DOHH2 (cell line): ENCODE results near the gene PHACTR1.

Experiments used
- H3F3A ChIP-seq: fragments of 200-600 bp; sonication (generic), shearing (Covaris generic); 2 replicates; pipeline ENCODE4 v1.6.0; 2016; ENCODE audit warnings: antibody characterized with exemption, mild to moderate bottlenecking; ENCODE audit not compliant: control insufficient read depth, insufficient read depth
- H3K27ac ChIP-seq: fragments of 200-600 bp; sonication (generic); 2 replicates; pipeline ENCODE4 v1.5.1; 2014; ENCODE audit warnings: low read depth, mild to moderate bottlenecking, low read length, moderate library complexity
- H3K27me3 ChIP-seq: fragments of 200-600 bp; sonication (generic); 2 replicates; pipeline ENCODE4 v1.6.1; 2014; ENCODE audit warnings: mild to moderate bottlenecking, low read length, mixed read lengths; ENCODE audit not compliant: control insufficient read depth
- H3K36me3 ChIP-seq: fragments of 200-600 bp; sonication (generic); 2 replicates; pipeline ENCODE4 v1.6.1; 2014; ENCODE audit warnings: mild to moderate bottlenecking, low read length, moderate library complexity, mixed read lengths; ENCODE audit not compliant: control insufficient read depth
- H3K4me1 ChIP-seq: fragments of 200-600 bp; sonication (generic); 2 replicates; pipeline ENCODE4 v1.6.1; 2014; ENCODE audit warnings: mild to moderate bottlenecking, low read length, mixed read lengths; ENCODE audit not compliant: control insufficient read depth
- H3K4me2 ChIP-seq: fragments of 200-600 bp; sonication (generic); 2 replicates; pipeline ENCODE4 v1.6.0; 2014; ENCODE audit warnings: mild to moderate bottlenecking, low read length, moderate library complexity
- H3K4me3 ChIP-seq: fragments of 200-600 bp; sonication (generic); 2 replicates; pipeline ENCODE4 v1.5.1; 2014; ENCODE audit warnings: mild to moderate bottlenecking, low read length, mixed read lengths
- H3K79me2 ChIP-seq: fragments of 200-600 bp; sonication (generic); 2 replicates; pipeline ENCODE4 v1.6.1; 2014; ENCODE audit warnings: mild to moderate bottlenecking, low read length, mixed read lengths; ENCODE audit not compliant: control insufficient read depth
- H3K9me2 ChIP-seq: fragments of 200-600 bp; sonication (generic); replicated peaks from 2 replicates; pipeline ENCODE4 v1.6.1; 2014; ENCODE audit warnings: mild to moderate bottlenecking, low read length, mixed read lengths; ENCODE audit not compliant: control insufficient read depth
- H3K9me3 ChIP-seq: fragments of 200-600 bp; sonication (generic); 2 replicates; pipeline ENCODE4 v1.6.1; 2014; ENCODE audit warnings: antibody characterized with exemption, low read length, mixed read lengths; ENCODE audit not compliant: control insufficient read depth, insufficient read depth
- H4K20me1 ChIP-seq: fragments of 200-600 bp; sonication (generic); 2 replicates; pipeline ENCODE4 v1.6.0; 2014; ENCODE audit warnings: low read depth, mild to moderate bottlenecking, antibody characterized with exemption, low read length, moderate library complexity; ENCODE audit not compliant: control insufficient read depth, insufficient read depth
- EZH2phosphoT487 ChIP-seq: fragments of 200-600 bp; sonication (generic); IDR thresholded peaks from 2 replicates; pipeline ENCODE4 v1.6.1; 2017; ENCODE audit warnings: borderline replicate concordance, mild to moderate bottlenecking, antibody characterized with exemption, low read length, moderate library complexity, mixed read lengths
- TF ChIP-seq, protein P1 (sequence below): fragments of 200-600 bp; sonication (generic); IDR thresholded peaks from one replicate; pipeline ENCODE4 v1.5.1; 2014; ENCODE audit warnings: antibody characterized with exemption, mild to moderate bottlenecking, low read depth, low read length; ENCODE audit not compliant: poor library complexity, severe bottlenecking

PHACTR1 gene

DNA sequence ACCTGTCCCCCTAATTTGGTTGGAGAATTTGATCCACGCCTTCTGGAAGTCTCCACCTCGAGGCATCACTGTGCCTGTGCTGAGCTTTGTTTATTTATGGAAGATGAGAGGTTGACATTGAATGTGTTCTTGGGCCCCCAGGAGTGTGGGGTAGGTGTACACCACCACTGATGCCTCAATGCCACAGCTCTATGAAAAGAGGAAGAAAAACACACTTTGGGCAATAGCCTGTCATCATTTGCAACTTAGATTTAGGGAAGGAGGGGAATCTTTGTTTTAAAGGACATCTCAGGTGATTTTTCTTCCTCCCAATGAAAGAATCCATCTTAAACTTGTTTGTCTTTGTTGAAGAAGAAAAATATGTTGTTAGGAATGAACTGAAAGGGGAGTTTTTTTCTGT is 569.1 kb downstream of the PHACTR1 start:
- Histone ChIP-seq H3K4me2 (no peak overlapping the region), H3K9me2 (no peaks in the 10 kb centered on the region), H3K36me3 (peaks cover 46% of the 10 kb centered on the region), H3K4me3 (no peak overlapping the region), H4K20me1 (no peaks in the 10 kb centered on the region), H3K79me2 (no peaks in the 10 kb centered on the region), H3K27ac (no peak overlapping the region), H3K4me1 (peaks cover 13% of the 10 kb centered on the region), H3K27me3 (no peaks in the 10 kb centered on the region), H3F3A (no peaks in the 10 kb centered on the region), H3K9me3 (peaks cover 9% of the 10 kb centered on the region; the same call in 1 of the 2 replicates)
- no peak for TF ChIP-seq EZH2phosphoT487
- TF ChIP-seq, protein P1, sequence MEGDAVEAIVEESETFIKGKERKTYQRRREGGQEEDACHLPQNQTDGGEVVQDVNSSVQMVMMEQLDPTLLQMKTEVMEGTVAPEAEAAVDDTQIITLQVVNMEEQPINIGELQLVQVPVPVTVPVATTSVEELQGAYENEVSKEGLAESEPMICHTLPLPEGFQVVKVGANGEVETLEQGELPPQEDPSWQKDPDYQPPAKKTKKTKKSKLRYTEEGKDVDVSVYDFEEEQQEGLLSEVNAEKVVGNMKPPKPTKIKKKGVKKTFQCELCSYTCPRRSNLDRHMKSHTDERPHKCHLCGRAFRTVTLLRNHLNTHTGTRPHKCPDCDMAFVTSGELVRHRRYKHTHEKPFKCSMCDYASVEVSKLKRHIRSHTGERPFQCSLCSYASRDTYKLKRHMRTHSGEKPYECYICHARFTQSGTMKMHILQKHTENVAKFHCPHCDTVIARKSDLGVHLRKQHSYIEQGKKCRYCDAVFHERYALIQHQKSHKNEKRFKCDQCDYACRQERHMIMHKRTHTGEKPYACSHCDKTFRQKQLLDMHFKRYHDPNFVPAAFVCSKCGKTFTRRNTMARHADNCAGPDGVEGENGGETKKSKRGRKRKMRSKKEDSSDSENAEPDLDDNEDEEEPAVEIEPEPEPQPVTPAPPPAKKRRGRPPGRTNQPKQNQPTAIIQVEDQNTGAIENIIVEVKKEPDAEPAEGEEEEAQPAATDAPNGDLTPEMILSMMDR = no peak

DNA sequence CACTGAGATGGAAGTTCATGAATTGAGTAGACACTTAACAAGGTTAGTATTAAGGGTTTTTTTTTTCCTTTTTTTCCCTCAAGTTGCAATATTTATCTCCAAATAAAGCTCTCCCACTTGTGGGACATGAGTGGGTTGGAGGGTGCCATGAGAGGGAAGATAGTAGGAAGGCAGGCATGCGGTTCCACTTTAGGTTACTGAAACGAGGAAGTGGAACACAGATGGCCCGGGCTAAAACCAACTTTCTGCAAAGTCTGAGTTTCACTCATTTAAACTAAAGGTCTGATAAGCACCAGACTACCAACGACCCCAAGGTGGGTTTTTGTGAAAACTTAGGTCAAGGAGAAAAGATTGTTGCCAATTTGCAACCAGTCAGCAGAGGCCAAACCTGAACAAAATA is 569.6 kb downstream of the PHACTR1 start:
- no peak overlapping the region for H3K27ac ChIP-seq
- H4K20me1 ChIP-seq = no peaks in the 10 kb centered on the region
- no peaks in the 10 kb centered on the region for H3K79me2 ChIP-seq
- no peaks in the 10 kb centered on the region for H3K9me2 ChIP-seq
- no peak for TF ChIP-seq EZH2phosphoT487
- TF ChIP-seq, protein P1 = no peak
- peaks cover 46% of the 10 kb centered on the region for H3K36me3 ChIP-seq
- H3K4me1 ChIP-seq = peaks cover 13% of the 10 kb centered on the region
- peaks cover 9% of the 10 kb centered on the region; the same call in 1 of the 2 replicates for H3K9me3 ChIP-seq
- H3K4me2 ChIP-seq = no peak overlapping the region
- H3K27me3 ChIP-seq = no peaks in the 10 kb centered on the region
- H3F3A ChIP-seq = no peaks in the 10 kb centered on the region
- H3K4me3 ChIP-seq = no peak overlapping the region

DNA sequence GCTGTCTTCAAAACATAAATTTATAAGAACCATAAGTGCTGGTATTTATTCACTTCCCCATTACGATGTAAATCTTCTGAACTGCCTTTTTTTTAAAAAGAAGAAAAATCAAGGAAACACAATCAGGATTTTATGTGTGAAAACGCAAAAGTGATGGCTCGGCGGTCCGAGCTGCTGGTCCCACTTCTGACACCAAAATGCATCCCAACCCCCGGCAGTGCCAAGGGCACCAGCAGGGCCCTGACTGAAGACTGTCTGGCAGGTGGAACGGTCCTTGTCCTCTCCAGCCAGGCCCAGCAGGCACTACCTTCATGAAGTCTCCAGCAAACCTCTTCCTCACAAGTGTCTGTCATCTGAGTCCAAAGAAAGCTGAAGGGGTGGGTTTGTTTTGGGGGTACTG is 570.5 kb downstream of the PHACTR1 start:
- H3F3A ChIP-seq = no peaks in the 10 kb centered on the region
- H3K4me1 ChIP-seq = peaks cover 13% of the 10 kb centered on the region
- H3K27me3 ChIP-seq = no peaks in the 10 kb centered on the region
- H3K9me3 ChIP-seq = peaks cover 9% of the 10 kb centered on the region; the same call in 1 of the 2 replicates
- no peaks in the 10 kb centered on the region for H4K20me1 ChIP-seq
- H3K9me2 ChIP-seq = no peaks in the 10 kb centered on the region
- H3K79me2 ChIP-seq = no peaks in the 10 kb centered on the region
- peaks cover 43% of the 10 kb centered on the region for H3K36me3 ChIP-seq
- TF ChIP-seq, protein P1 = no peak
- no peak for TF ChIP-seq EZH2phosphoT487
- H3K4me2 ChIP-seq = no peak overlapping the region
- no peak overlapping the region for H3K4me3 ChIP-seq
- no peak overlapping the region for H3K27ac ChIP-seq

DNA sequence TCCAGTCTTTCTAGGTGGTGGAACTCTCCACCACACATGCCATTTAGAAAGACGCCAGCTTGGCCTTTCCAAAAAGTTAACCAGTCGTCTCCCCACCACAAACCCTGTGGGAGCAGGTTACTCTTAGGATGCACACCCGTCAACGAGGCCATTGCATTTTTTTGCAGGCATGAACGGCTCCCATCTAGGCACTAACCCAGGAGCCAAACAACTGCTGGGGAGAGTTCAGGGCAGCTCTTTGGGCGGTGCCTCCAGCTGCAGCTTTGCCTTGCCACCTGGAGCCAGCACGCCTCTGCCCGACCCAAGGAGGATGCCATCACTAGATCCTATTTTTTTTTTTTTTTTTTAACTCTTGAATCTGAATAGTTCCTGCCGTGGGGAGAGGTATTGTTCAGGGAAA is 571.9 kb downstream of the PHACTR1 start:
- H3K4me3 ChIP-seq = no peak overlapping the region
- no peak overlapping the region for H3K4me2 ChIP-seq
- TF ChIP-seq, protein P1 = no peak
- no peak for TF ChIP-seq EZH2phosphoT487
- H3F3A ChIP-seq = no peaks in the 10 kb centered on the region
- peaks cover 13% of the 10 kb centered on the region for H3K4me1 ChIP-seq
- H4K20me1 ChIP-seq = no peaks in the 10 kb centered on the region
- H3K79me2 ChIP-seq = no peaks in the 10 kb centered on the region
- H3K36me3 ChIP-seq = peaks cover 38% of the 10 kb centered on the region
- H3K9me2 ChIP-seq = no peaks in the 10 kb centered on the region
- H3K27ac ChIP-seq = no peak overlapping the region
- H3K27me3 ChIP-seq = no peaks in the 10 kb centered on the region
- peaks cover 9% of the 10 kb centered on the region; the same call in 1 of the 2 replicates for H3K9me3 ChIP-seq
